Measurements from ENCODE around the gene ZBED4.
A peak's percentile ranks its signal among the peaks of the same experiment; 100 is the strongest.

Gene ZBED4

DNA sequence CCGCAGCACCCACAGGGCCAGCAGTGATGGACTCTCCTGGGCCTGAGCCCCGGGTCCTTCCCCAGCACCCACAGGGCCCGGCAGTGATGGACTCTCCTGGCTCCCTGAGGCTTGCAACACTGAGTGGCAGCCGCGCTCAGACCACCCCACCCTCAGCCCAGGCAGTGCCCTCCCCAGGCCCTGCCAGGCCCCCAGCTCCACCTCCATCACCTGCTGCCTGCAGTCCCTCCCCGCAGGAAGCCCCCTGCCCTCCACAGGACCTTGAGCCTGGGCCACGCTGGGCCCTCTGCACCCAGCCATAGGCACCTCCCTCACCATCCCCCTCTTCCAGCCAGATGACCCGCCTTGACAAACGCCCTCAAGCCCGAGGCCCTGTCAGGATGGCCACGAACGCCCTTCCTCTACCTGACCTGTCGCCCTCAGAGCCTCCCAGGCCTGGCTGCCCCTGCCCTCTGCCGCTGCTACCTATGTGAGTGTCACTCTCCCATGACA is 53.2 kb downstream of the ZBED4 start:
- DNase-seq: no peak

DNA sequence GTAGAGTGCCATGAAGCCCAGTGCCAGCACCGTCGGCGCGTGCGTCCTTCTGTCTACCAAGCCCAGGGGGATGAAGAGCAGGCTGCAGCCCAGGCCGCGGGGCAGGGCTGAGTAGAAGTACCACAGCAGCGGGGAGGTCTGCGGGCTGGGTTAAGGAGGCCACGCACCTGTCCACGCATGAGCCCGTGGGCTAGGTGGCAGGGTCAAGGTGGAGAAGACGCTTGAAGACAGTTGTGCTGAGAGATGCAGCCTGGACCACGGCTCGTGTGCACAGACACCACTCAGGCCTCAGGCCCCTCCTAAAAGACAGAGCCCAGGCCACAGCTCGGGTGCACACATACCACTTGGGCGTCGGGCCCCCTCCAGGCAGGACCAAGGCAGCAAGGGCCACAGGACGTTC is 54.2 kb downstream of the ZBED4 start:
- DNase-seq: no peak

DNA sequence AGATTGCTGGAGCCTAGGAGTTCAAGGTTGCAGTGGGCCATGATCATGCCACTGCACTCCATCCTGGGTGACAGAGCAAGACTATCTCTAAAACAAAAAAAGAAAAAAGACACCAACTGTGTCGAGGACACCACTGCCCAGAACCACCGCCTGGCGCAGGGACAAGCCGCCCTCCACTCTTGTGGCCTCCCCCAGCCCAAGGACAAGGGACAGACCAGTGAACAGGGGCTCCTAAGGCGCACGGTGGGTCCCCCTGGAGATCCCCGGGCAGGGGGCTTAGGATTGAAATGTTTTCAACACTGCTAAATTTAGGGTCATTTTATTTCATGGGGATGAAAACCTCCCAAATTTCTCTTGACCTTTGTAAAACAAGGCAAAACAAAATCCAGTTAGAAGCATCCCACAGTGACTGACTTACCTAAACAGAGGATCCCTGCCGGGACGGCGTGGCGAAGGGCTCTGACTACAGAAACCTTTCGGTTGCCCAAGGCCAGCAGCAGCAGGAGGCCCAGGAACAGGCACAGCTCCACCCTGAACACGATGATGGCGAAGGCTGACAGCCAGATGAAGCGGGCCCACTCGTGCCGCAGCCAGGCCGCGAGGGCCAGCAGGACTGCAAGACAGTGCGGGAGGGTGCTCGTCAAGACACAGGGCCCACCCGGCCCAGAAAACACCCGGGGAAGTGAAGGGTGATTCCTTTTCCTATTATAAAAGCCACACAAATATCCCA is 56.0 kb downstream of the ZBED4 start:
- DNase-seq: no peak

DNA sequence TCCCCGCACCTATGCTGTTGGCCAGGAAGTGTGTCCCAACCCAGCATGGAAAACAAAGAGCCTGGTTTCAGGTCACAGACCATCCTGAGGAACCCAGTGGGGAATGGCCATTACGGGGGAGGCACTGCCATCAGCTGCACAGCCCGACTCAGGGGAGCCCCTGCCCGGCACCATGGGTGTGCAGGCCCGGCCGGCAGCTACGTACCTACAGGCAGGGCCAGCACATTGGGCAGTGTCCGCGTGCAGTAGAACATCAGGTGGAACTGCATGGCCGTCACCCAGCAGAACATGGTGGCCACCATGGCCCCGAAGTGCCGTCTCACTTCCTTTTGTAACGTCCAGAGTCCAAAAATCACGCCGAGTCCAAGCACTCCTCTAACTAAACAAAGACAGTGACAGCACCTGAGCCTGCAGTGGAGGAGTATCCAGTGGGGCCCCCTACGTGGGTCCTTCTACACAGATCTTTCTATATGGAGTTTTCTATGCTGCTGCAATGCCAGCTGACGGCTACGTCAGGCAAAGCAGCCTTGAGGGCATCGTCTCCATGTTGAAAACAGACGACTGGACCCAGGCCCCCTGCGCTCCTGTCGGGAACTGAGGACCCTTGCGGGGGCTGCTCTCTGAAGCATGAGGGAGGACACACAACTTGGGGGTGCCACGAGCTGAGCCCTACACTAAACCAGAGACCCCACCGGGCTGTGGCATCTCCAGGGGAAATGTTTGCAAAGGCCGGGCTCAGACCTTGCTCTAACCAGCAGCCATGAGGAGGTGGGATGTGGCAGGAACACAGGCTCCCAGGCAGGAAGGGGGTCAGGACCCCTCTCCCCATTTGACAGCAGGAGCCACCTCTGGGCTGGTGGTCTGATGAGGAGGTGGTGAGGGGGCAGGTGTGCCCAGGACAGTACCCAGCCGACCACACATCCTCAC is 56.8 kb downstream of the ZBED4 start:
- no peak for DNase-seq

DNA sequence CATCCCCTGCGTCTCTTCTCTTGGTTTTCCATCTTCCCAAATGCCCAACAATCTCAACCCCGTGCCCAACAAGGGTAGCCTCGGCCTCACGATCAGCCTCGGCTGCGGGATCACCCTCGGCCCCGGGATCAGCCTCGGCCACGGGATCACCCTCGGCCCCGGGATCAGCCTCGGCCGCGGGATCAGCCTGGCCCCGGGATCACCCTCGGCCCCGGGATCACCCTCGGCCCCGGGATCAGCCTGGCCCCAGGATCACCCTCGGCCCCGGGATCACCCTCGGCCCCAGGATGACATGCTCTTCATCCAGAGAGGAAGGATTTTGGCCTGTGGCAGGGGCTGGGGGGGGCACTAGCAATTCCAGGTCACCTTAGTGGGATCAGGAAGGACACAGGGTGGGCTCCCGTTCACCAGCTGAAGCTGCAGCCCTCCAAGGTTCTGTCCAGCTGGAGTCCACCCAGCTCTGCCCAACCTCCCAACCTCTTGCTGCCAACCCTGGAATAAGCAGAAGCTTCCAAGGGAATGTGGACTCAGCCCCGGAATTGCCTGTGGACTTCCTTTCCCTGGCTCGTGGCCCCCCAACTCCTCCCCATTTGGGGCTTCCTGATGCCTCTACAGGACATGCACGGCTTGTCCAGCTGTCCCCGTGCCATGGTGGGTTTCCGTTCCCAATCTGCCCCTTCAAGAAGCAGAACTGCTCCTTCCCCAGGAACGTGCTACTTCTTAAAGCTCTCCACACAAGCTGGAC is 58.4 kb downstream of the ZBED4 start:
- no peak for DNase-seq

DNA sequence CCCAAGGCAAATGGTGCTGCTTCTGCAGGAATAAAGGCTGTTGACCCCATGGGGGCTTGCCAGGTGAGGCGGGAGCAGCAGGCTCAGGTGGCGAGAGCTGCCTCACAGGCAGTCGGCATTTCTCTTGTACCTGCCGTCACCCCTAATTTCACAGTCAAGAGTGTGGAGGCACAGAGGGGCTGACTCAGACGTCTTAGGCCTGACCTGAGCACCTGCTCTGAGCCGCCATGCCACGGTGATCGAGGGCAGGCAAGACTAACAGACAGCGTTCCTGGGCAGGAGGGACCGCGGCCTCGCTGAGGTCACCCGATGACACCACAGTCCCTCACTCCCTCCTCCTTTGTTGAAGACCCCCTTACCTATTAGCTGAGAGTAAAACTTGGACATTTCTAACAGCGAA is 59.4 kb downstream of the ZBED4 start:
- no peak for DNase-seq

DNA sequence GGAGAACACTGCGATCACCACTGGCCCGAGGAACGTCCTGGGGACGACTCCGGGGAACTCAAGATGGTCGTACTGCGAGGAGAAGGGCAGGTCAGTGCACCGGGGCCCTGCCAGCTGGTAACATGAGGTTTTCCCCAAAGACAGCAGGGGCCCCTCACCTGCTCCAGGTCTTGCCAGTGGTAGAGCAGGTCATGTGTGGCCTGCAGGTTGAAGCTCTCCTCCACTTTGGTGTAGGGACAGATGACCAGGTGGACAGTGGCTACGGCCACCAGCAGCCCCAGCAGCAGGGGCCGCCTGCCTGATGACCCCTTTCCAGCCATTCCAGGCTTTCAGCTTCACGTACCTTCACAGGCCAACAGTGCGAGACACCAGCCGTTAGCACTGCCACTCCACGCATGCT is 59.8 kb downstream of the ZBED4 start:
- DNase-seq: no peak

DNA sequence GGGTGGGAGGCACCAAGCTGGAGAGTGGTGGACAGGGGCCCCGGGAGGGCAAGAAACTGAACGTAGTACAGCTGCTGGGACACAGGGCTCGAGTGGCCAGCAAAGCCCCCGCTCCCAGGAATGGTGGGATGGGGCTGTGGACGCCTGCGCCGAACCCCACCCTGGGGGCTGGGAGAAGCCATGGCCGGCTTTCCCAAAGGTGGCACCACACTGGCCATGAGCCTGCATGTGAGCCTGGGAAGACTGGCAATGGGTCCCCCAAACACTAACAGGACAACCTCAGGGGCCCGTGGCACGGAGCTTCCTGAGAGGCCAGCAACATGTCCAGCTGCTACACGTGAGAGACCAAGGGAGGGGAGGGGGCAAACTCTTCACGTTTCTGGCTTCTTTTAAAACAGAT is 60.6 kb downstream of the ZBED4 start:
- DNase-seq: no peak

DNA sequence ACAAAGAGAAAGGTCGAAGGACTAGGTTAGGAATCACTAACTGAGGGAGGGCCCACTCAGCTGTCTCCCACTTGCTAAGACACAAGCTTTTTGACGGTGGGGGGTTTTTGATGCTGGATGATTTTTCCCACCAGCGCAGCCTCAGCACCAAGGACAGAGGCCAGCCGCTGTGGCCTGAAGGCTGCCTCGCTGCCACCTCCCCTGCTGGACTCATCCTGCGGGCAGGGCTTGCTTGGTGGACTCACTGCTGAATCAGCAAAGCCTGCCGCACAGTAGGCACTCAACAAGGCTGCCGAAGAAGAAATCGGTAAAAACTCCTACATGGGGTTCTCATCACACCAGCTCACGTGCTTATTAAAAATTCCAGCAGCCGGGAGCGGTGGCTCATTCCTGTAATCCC is 62.0 kb downstream of the ZBED4 start:
- no peak for DNase-seq

DNA sequence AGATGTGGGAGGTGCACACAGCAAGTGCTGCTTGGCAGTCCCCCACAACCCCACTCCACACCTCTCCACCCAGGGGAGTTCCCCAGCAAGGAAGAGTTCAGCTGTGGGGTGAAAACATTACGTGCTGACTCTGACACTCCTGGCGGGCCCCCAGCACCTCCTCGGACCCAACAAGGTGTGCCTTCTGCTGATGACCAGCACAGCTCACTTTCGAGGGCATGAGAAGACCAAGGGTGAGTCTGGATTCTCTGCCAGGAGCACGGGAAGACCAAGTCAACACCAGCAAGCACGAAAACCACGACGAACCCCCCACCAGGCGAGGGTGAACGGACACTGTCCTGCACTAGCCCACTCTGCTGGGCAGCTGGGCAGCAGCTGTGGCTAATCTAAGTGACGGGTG is 63.2 kb downstream of the ZBED4 start:
- no peak for DNase-seq

DNA sequence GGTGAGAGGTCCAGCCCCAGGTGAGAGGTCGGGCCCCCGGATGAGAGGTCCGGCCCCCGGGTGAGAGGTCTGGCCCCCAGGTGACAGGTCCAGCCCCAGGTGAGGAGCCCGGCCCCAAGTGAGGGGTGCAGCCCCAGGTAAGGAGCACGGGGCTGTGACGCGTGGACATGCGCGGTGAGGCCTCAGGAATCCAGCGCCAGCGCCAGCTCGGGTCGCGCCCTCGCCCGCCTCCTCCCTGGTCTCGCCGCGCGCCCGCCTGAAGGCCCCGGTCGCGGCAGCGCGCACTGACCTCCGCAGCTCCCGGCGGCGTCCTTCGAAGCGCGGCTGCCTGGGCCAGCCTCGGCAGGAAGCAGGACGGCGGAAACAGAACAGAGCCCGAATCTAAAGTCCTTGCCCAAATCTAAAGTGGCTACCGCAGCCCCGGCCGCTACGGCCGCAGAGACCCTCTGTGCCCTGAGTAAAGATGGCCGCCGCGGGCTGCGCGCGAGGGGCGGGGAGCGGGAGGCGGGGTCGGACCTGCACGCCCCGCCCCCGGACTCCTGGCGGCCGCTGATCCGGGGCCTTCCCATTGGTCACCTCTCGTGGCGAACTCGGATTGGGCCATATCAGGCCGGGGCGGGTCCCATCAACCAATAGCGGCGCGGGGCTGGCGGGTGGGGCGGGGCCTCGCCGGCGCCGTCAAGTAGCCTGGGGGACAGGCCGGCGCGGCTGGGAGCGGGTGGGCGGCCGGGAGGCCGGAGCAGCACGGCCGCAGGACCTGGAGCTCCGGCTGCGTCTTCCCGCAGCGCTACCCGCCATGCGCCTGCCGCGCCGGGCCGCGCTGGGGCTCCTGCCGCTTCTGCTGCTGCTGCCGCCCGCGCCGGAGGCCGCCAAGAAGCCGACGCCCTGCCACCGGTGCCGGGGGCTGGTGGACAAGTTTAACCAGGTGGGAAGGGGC is 64.6 kb downstream of the ZBED4 start, which contains the start of the genes ALG12 and CRELD2:
Gene ALG12 (minus strand): TSS at position 465 of the 937 bp plus-strand sequence. CDS start 4,673 bp downstream, outside the sequence.
Gene CRELD2 (plus strand): TSS at position 661 of the 937 bp plus-strand sequence. CDS start 136 bp downstream, at position 797.
- peak; percentile 97 for DNase-seq

DNA sequence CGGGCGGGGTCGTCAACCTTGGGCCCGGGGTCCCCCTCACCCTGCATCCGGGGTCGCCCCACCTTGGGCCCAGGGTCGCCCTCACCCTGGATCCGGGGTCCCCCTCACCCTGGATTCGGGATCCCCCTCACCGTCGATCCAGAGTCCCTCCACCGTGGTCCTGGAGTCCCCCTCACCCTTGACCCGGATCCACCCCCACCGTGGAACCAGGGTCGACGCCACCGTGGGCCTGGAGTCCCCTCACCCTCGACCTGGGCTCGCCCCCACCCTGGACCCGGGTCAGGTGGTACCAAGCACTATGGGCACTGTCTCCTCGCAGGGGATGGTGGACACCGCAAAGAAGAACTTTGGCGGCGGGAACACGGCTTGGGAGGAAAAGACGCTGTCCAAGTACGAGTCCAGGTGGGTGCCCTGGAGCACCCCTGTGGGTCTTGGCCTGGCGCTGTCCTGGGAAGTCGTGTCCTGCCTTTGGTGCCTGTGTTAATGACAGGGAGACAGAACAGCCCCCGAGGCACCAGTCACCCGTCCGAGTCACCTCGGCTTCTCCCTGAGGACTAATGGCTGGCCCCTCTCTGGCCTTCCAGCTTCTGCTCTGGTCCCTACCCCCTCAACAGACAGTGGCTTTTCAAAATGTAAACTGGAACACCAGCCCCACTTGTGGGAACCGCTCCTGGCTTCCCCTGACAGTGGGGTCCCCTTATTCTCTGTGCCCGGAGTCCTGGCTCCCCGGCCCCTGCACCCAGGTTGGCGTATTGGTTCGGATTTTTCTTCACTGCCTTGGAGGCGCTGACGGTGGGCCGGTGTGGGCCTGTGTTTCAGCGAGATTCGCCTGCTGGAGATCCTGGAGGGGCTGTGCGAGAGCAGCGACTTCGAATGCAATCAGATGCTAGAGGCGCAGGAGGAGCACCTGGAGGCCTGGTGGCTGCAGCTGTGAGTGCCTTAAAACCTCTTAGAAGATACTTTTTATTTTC is 65.6 kb downstream of the ZBED4 start:
- DNase-seq: no peak

DNA sequence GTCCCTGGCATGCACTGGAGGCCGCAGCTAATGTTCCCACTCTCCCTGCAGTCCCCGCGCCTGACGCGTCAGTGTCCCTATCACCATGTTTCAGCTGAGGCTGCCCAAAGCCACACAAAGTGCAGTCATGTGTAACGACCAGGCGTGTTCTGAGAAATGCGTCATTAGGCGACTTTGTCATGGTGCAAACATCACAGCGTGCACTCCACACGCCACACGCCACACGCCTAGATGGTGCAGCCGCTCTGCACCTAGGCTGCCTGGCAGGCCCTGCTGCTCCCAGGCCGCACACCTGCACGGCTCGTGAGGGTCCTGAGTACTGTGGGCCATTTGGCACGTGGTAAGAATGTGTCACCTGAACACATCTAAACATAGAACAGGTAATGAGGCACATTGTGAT is 67.2 kb downstream of the ZBED4 start:
- no peak for DNase-seq

DNA sequence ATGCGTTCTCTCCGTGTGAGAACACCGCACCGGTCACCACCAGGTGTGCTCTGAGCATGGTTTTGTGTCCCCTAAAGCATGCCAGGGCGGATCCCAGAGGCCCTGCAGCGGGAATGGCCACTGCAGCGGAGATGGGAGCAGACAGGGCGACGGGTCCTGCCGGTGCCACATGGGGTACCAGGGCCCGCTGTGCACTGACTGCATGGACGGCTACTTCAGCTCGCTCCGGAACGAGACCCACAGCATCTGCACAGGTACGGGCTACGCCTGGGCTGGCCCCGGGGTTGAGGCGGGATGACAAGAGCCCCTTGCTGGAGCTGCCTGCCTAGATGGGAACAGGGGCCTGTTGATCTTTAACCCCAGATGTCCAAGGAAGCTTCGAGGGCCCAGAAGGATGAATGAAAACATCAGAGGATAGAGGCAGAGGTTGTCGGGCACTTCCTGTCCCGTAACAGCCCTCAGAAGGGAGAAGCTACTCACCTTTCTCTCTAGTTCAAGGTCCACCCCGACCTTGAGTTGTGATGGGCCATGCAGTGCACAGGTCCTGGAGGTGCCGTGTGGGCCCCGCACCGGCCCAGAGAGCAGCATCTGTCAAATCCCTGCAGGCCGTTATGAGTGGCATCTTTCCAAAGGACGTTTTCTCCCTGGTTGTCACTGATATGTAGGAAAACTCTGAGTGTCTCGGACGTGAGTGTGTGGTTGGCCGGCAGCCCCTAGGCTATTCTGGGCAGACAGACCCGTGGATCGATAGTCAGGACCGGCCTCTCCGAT is 68.0 kb downstream of the ZBED4 start:
- DNase-seq: no peak

DNA sequence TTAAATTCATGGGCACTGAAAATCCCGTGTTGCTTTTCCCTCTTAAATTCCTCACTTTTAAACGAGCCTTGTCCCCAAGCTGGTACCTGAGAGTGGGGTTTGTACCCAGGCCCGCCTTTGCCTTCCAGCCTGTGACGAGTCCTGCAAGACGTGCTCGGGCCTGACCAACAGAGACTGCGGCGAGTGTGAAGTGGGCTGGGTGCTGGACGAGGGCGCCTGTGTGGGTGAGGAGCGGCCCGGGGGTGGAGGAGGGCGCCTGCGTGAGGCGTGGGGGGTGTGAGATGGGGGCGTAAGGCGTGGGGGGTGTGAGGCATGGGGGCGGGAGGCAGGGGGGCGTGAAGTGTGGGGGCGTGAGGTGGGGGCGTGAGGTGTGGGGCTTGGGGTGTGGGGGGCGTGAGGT is 68.8 kb downstream of the ZBED4 start:
- no peak for DNase-seq

DNA sequence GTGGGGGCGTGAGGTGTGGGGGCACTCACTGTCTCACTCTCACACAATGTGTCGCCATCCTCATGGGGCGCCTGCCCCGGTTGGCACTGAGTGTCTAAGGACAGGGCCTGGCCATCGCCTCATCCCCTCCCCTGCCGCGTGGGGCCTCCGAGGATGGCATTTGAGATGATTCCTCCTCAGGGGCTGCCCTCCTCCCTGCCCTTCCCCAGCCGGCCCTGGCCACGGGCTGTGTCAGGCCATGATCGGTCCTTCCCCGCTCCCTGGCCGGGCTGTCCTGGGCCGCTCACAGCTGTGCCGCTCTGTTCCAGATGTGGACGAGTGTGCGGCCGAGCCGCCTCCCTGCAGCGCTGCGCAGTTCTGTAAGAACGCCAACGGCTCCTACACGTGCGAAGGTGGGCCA is 69.3 kb downstream of the ZBED4 start:
- no peak for DNase-seq

DNA sequence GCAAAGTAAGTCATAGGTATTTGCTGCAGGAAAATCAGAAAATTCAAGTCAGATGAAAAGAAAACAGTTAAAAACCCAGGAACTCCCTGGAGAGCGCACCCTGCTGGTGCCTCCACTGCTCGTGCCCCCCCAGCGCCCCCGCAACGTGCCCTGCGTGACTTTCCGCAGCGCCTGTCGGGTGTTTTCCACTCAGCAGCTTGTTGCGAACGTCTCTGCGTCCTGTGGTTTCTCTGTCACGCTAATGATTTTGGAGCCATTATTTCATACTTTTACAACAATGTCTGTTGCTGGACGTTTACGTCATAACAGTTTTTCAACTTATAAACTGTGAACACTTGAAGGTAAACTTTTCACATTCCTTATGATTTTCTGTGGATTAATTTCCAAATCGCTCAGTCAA is 69.8 kb downstream of the ZBED4 start:
- peak; percentile 38 for DNase-seq

DNA sequence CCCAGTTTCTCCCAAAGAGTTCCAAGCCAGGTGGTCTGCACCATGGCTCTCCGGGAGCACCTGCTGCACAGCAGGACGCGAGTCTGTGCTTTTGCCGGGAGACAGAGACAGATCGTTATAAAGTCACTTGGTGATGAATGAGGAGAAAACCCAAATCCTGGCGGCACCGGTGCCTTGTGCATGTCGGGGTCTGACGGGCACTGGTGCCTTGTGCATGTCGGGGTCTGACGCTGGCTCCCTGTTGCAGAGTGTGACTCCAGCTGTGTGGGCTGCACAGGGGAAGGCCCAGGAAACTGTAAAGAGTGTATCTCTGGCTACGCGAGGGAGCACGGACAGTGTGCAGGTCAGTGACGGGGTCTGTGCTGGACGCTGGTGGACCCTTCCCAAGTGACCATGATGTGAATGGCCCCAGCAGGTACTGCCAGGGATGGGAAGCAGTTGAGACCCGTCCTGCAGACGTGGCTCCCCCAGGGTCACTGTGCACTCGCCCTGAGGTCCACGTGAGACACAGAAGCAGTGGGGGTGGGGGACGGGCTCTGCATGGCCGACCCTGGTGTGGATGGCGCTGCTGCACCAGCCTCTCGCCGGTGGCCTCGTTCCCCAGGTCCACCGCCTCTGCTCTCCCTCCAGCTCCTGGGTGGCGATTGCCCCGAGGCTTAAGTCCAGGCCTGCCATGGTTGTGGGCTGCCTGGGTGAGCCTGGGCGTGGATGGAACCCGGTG is 70.6 kb downstream of the ZBED4 start:
- DNase-seq: no peak

DNA sequence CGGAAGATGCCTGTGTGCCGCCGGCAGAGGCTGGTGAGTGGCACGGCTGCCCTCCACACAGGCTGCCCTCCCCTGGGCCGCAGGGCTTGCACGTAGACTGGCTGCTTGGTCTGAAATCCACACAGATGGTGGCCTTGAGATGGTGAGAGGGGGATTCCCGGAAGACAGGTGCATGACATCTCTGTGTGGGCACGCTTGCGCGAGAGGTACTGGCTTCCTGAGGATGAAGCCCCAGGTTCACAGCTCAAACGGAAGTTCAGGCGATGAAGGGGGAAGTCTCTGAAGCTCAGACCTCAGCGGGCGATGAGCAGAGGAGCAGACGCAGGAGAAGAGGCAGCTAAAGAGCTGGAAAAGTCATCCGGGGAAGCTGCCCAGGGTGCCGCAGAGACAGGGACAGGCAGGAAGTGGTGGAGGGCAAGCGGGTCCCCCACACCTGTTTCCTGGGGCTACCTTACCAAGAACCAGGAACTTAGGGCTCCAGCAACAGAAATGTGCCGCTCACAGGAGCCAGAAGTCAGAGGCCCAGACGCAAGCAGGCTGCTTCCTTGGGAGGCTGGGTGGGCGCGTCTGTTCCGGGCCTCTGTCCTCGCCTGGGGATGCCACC is 72.0 kb downstream of the ZBED4 start:
- peak; percentile 73 for DNase-seq

Data from activated naive CD4-positive, alpha-beta T cell treated with Interleukin-2 at 50 U/mL for 16 hours (primary cell).